Hematopoietic multipotent progenitor cell treated with erythropoietin and hydrocortisone succinate and interleukin-3 and kit ligand, for 17 days (in vitro differentiated cells): ENCODE data around the gene PRAC1.
"Not testable (repeated sequence)": the region's sequence is repeated elsewhere in the genome, so short reads cannot be mapped to it uniquely, and the experiment has no call there.

Experiments
- DNase-seq: peaks from one replicate; pipeline ENCODE4 v3.0.0-alpha.2; 2015; ENCODE audit warnings: low spot score

Gene PRAC1

DNA sequence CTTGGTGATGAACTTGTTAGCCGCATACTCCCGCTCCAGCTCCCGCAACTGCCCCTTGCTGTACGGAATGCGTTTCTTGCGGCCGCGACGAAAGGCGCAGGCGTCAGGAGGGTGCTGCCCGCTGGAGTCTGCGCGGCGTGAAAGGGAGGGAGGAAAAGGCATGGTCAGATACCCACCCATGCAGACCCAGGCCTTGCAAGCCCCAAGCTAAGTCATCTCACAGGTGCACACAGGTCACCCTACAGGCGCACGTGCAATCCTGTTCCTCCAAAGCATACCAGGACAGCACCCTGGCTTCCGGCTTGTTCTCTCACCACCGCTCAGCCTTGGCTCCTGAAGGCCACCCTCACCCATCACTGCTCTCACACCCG, 4.6 kb upstream of the PRAC1 start:
- no peak for DNase-seq

- no peak for DNase-seq
Observed at GRCh38 chr17:48726114-48726915, 4.0 kb upstream of the PRAC1 start.

- no peak for DNase-seq
Observed at GRCh38 chr17:48725288-48726064, 3.2 kb upstream of the PRAC1 start.

- no peak for DNase-seq
Observed at GRCh38 chr17:48725004-48725287, 2.6 kb upstream of the PRAC1 start.

DNA sequence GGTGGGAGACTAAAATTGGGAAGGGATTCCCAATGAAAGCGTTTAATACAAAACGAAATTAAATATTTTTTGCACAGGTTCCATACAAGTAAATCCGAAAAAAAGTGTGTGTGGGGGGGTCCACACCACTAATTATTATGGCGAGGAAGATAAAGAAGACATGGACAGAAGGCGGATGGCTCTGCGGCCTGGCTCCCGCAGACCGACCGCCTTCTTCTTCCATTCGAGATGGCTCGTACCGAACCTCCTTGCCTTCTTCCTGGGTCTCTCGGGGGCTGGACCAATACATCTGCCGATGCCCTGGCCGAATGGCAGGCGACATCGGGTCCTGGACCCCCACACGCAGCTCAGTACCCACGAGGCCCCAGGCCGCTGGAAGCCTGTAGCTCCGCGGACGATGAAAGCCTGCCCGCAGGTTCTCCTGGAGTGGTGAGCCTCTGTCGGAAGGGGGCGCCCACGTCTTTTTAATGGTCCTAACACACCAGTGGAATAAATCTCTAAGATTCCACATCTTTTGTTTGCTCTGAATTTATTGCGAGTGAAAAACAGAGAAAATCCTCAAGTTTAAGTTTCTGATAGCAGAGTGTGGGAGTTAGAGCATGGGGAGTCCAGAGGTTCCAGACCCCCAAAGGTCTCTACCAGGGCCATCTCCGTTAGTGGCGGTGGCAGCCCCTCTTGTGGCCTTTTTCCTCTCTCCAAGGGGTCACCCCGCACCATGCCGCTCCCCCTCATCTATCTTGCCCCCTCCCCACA, 2.1 kb upstream of the PRAC1 start:
- peak; percentile 42 for DNase-seq

GRCh38 chr17:48723423-48724250, 1.3 kb upstream of the PRAC1 start:
- no peak for DNase-seq

DNA sequence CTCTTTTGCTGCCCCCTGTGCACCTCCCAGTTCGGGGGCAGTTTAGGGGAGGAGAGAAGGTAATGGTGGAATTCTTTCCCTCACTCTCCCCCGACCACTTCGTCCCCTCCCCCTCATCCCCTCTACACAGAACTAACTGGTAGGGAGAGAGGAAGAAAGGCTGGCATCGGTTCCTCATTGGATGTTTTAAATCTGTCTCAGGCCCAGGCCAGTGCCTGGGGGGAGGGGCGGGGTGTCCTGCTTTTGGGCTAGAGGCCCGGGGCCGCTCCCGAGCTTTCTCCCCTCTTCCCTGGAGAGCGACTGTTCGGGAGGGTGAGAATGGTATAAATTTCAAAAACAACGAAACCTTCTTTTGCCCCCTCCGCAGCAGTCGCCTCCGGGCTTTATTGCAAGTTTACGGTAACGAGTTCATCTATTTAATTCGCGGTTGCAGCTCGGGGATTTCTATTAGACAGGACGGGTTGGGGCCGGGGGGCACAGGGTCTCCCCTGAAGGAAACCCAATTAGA, 651 bp upstream of the PRAC1 start, which contains the start of gene PRAC2:
Gene PRAC2, plus strand, starts transcription at position 271 of the 508 bp plus-strand sequence. CDS start 1,226 bp downstream, outside the sequence.
- no peak for DNase-seq

DNA sequence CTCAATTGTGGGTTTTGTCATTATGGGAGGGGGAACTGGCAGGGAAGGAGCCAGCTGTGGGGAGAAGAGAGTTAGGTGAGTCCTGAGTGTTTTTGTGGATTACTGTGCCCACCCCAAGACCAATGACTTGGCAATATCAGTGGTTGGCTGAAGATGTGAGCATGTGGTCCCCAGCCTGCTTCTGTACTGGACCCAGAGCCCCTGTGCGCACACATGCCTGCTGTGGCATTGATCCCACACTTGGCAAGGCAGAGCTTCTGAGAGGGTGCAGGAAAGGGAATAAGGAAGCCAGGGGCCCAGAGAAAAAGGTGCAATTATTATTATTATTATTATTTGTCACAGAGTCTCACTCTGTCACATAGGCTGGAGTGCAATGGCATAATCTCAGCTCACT, 1.3 kb downstream of the PRAC1 start:
- no peak for DNase-seq

GRCh38 chr17:48720266-48721008, 1.9 kb downstream of the PRAC1 start:
- no peak for DNase-seq

DNA sequence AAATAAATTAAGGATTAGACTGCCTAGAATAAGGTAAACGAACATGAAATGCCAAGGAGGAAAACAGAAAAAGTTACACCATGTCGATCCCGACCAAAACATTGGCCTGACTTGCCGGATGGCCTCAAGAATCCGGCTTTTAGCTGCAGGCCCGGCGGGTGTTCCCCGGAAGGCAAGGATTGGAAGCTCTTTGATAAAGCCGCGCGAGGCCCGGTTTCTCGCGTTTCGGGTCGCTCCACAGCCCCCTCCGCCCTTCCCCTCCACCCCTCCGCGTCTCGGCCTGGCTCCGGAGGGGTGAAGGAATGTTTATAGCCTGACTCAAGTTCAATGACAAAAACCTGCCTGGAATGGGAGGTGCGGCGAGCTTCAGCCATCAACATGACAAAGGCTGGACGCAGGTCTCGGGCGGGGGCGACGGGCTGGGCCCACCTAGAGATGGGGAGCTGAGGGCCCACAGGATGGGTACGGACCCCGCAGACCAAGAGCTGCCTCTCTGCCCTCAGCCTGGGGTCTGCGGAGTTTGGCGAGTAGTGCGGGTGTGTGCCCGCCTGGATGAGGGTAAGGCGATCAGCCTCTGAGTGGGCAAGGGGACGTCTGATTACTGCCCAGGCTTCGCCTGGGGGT, 2.6 kb downstream of the PRAC1 start:
- DNase-seq: no peak

DNA sequence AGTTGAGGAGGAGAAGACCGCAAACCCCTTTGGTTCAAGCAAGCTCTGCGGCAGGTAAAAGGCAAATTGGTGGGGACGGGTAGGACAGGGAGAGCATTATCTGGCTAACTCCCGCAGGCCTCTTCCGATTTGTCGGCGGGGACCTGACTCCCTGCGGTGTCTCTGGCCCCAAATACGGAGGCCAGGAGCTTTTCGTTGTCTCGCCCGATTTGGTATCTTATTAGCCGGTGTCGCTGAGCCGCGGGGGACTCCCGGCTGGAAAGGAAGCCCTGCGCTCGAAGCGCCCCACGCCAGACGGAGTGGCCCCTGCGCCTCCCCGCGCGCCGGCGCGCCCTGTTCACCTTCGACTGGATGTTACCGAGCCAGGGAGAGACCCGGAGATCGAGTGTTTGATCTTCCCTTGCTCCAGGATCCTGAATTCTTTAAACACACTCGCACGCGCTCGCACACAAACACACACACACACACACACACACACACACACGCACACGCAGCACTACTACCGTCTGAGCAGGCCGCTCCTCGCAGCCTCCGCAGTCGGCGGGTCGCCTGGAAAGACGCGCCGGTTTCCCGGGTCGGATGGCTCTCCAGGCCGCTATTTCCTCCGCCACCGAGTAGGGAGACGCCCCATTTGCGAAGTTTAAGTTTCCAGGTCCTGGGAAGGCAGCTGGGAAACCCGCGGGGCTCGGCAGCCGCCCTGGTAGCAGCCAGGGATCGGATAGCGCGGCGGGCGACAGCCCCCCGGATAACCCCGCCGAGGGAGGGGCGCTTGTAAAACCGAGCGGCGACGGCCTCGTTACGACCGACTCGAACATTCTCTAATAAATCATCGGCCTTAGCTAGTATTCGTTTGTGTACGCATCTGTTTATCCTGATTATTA, 3.3 kb downstream of the PRAC1 start:
- DNase-seq: no peak

GRCh38 chr17:48718227-48718760, 4.0 kb downstream of the PRAC1 start:
- no peak for DNase-seq

GRCh38 chr17:48717367-48718226, 4.7 kb downstream of the PRAC1 start:
- no peak for DNase-seq

DNA sequence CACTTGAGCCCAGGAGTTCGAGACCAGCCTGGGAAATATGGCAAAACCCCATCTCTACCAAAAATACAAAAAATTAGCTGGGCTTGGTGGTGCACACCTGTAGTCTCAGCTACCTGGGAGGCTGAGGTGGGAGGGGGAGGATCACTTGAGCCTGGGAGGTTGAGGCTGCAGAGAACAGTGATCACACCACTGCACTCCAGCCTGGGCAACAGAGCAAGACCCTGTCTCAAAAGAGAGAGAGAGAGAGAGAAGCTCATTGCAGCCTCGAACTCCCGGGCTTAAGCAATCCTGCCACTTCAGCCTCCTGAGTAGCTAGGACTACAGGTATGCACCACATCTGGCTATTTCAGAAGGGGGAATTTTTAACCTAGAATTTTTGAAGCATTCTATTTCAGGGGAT, 5.8 kb downstream of the PRAC1 start:
- not testable (repeated sequence) for DNase-seq

GRCh38 chr17:48715496-48716399, 6.6 kb downstream of the PRAC1 start:
- no peak for DNase-seq

GRCh38 chr17:48711128-48711527, 11.2 kb downstream of the PRAC1 start:
- DNase-seq: no peak
